Neural cell (in vitro differentiated cells): ENCODE results near the gene RAB3IL1.

Experiments used
- CTCF ChIP-seq: fragments of 450-650 bp; IDR thresholded peaks from 2 replicates; pipeline ENCODE4 v1.5.1; 2014; ENCODE audit warnings: antibody characterized with exemption, mild to moderate bottlenecking, moderate library complexity; ENCODE audit not compliant: poor library complexity, severe bottlenecking
- EZH2 ChIP-seq: fragments of 200-600, 300-800 bp; shearing (Covaris generic), sonication (generic); IDR thresholded peaks from 2 replicates; pipeline ENCODE4 v1.6.1; 2014; ENCODE audit warnings: antibody characterized with exemption, low read length, borderline replicate concordance, mild to moderate bottlenecking; ENCODE audit not compliant: insufficient read depth, poor library complexity, severe bottlenecking
- POLR2AphosphoS5 ChIP-seq: IDR thresholded peaks from 2 replicates; pipeline ENCODE4 v1.6.1; 2012
- RAD21 ChIP-seq: fragments of 450-650 bp; conservative IDR thresholded peaks from 2 replicates; pipeline ENCODE4 v1.6.1; 2014; ENCODE audit warnings: antibody characterized with exemption, mild to moderate bottlenecking, moderate library complexity
- SMC3 ChIP-seq: fragments of 450-650 bp; conservative IDR thresholded peaks from 2 replicates; pipeline ENCODE4 v1.6.1; 2014; ENCODE audit warnings: antibody characterized with exemption, mild to moderate bottlenecking, moderate library complexity; ENCODE audit not compliant: poor library complexity

GRCh38 chr11:61881397-61881796 lies 36.0 kb downstream of the RAB3IL1 start:
- no peak for TF ChIP-seq SMC3
- no peak for TF ChIP-seq RAD21
- no peak for TF ChIP-seq POLR2AphosphoS5
- no peak for TF ChIP-seq CTCF
- TF ChIP-seq EZH2: no peak
